A549 (cell line): Measurements from ENCODE around the gene FOXP1. TPM values are rescaled to one million over a fixed set of nuclear protein-coding genes. Genes with fewer than 3 reads are reported as not detected.

Experiments used
- ATAC-seq, 2 experiments: fragments of 200-7000 bp in 1 of 2; fragments of >200 bp in 1 of 2; cut with Nextera tagmentation in 1 of 2; cut with Tn5 transposase in 1 of 2; 3 replicates each; pipeline versions ENCODE4 v1.8.0 to v1.9.1; 2018 to 2020; ENCODE audit warnings: mild to moderate bottlenecking in 1 of 2, moderate library complexity in 1 of 2
- CTCF ChIA-PET: fragments of 300-600 bp; sonication (Branson Sonifier 250); formaldehyde crosslinking; extraction: SDS; loops from one replicate; lab custom pipeline; 2021; ENCODE audit warnings: antibody characterized with exemption, inconsistent platforms; lab: Yijun Ruan, JAX
- POLR2A ChIA-PET: fragments of 350-600 bp; formaldehyde crosslinking; extraction: SDS; loops from one replicate; lab custom pipeline; 2021; ENCODE audit warnings: antibody characterized with exemption, inconsistent platforms; lab: Yijun Ruan, JAX
- DNase-seq, 2 experiments: peaks; one replicate each; pipeline versions ENCODE4 v3.0.0 to v3.0.0-alpha.2; 2011 to 2016; ENCODE audit warnings: low read depth in 1 of 2, low spot score in 1 of 2
- FAIRE-seq: peaks from 2 replicates; lab custom pipeline; 2011; peaks lifted over from hg19 to GRCh38; lab: Jason Lieb, UNC
- H3K27ac ChIP-seq, 2 experiments: fragments of >200 bp; sonication (Bioruptor Twin); formaldehyde crosslinking; 3 replicates each; pipeline ENCODE4 v1.5.1; 2016 to 2017
- H3K4me1 ChIP-seq: fragments of >200 bp; sonication (Bioruptor Twin); formaldehyde crosslinking; 3 replicates; pipeline ENCODE4 v1.6.1; 2016
- H3K4me2 ChIP-seq: fragments of >200 bp; sonication (Bioruptor Twin); formaldehyde crosslinking; 3 replicates; pipeline ENCODE4 v1.6.1; 2016
- H3K4me3 ChIP-seq: fragments of >200 bp; sonication (Bioruptor Twin); formaldehyde crosslinking; 3 replicates; pipeline ENCODE4 v1.5.1; 2016
- H3K9me3 ChIP-seq: fragments of >200 bp; sonication (Bioruptor Twin); formaldehyde crosslinking; 3 replicates; pipeline ENCODE4 v1.6.1; 2016
- CBX2 ChIP-seq: fragments of 200-600 bp; sonication (generic); IDR thresholded peaks from 2 replicates; pipeline ENCODE4 v1.6.1; 2016; ENCODE audit warnings: low read depth, mild to moderate bottlenecking, borderline replicate concordance
- CBX8 ChIP-seq: fragments of 200-600 bp; sonication (generic); IDR thresholded peaks from 2 replicates; pipeline ENCODE4 v1.6.1; 2016
- CEBPB ChIP-seq, 2 experiments: fragments of >200 bp in 1 of 2; sonication (Bioruptor Twin) in 1 of 2; formaldehyde crosslinking in 1 of 2; IDR thresholded peaks; 2 replicates each; pipeline ENCODE4 v1.6.1; 2012 to 2016
- CHD2 ChIP-seq: fragments of 150-350 bp; IDR thresholded peaks from 2 replicates; pipeline ENCODE4 v1.6.1; 2014; ENCODE audit warnings: low read length; ENCODE audit not compliant: partially characterized antibody
- EHMT2 ChIP-seq: fragments of 200-600 bp; sonication (generic); IDR thresholded peaks from 2 replicates; pipeline ENCODE4 v1.6.1; 2016; ENCODE audit warnings: antibody characterized with exemption, low read depth, mild to moderate bottlenecking, moderate library complexity
- ESRRA ChIP-seq: fragments of 150-350 bp; IDR thresholded peaks from 2 replicates; pipeline ENCODE4 v1.6.1; 2014; ENCODE audit warnings: mild to moderate bottlenecking, low read length, borderline replicate concordance
- JUNB ChIP-seq: fragments of >200 bp; sonication (Bioruptor Twin); formaldehyde crosslinking; IDR thresholded peaks from 2 replicates; pipeline ENCODE4 v1.6.1; 2016
- KDM1A ChIP-seq: fragments of 200-600 bp; sonication (generic); IDR thresholded peaks from 2 replicates; pipeline ENCODE4 v1.6.1; 2016; ENCODE audit warnings: low read depth, mild to moderate bottlenecking
- KDM5A ChIP-seq: fragments of 200-600 bp; sonication (generic); IDR thresholded peaks from 2 replicates; pipeline ENCODE4 v1.6.1; 2016; ENCODE audit warnings: antibody characterized with exemption, mild to moderate bottlenecking
- MAFK ChIP-seq: fragments of 450-650 bp; IDR thresholded peaks from 2 replicates; pipeline ENCODE4 v1.6.1; 2014; ENCODE audit not compliant: partially characterized antibody
- MAZ ChIP-seq: fragments of 150-350 bp; IDR thresholded peaks from 2 replicates; pipeline ENCODE4 v1.6.1; 2014; ENCODE audit warnings: antibody characterized with exemption, low read depth, low read length, borderline replicate concordance
- NPAS2 ChIP-seq: fragments of 250-450 bp; sonication (Bioruptor Pico); IDR thresholded peaks from 2 replicates; pipeline ENCODE4 v1.8.0; 2022; ENCODE audit warnings: mild to moderate bottlenecking, moderate library complexity, borderline replicate concordance
- PHF8 ChIP-seq: fragments of 200-600 bp; sonication (generic); IDR thresholded peaks from 2 replicates; pipeline ENCODE4 v1.6.1; 2016; ENCODE audit warnings: low read depth, mild to moderate bottlenecking, antibody characterized with exemption, moderate library complexity, borderline replicate concordance
- POLR2A ChIP-seq: IDR thresholded peaks from 2 replicates; pipeline ENCODE4 v1.6.1; 2012; ENCODE audit warnings: mild to moderate bottlenecking, low read length
- POLR2AphosphoS2 ChIP-seq: conservative IDR thresholded peaks from 2 replicates; pipeline ENCODE4 v1.6.1; 2012; ENCODE audit warnings: low read length, improper control_type of control experiment, inconsistent platforms
- RAD21 ChIP-seq, 2 experiments: fragments of >200 bp in 1 of 2; sonication (Bioruptor Twin) in 1 of 2; formaldehyde crosslinking in 1 of 2; IDR thresholded peaks in 1 of 2; conservative IDR thresholded peaks in 1 of 2; 2 replicates in 1 of 2; 3 replicates in 1 of 2; pipeline ENCODE4 v1.6.1; 2012 to 2018; ENCODE audit warnings: inconsistent platforms in 1 of 2
- RARB ChIP-seq: fragments of 250-450 bp; sonication (Bioruptor Pico); IDR thresholded peaks from 2 replicates; pipeline ENCODE4 v1.8.0; 2021; ENCODE audit warnings: mild to moderate bottlenecking, moderate library complexity
- RNF2 ChIP-seq: fragments of 200-600 bp; sonication (generic); IDR thresholded peaks from 2 replicates; pipeline ENCODE4 v1.6.1; 2016; ENCODE audit warnings: low read depth, mild to moderate bottlenecking, antibody characterized with exemption, moderate library complexity, borderline replicate concordance
- SMC3 ChIP-seq: fragments of >200 bp; sonication (Bioruptor Twin); formaldehyde crosslinking; IDR thresholded peaks from 3 replicates; pipeline ENCODE4 v1.6.1; 2018; ENCODE audit warnings: inconsistent platforms
- SREBF2 ChIP-seq: fragments of 450-650 bp; IDR thresholded peaks from 2 replicates; pipeline ENCODE4 v1.6.1; 2014; ENCODE audit warnings: mild to moderate bottlenecking, moderate library complexity
- TFCP2L1 ChIP-seq: fragments of 250-450 bp; sonication (Bioruptor Pico); IDR thresholded peaks from 2 replicates; pipeline ENCODE4 v1.5.0; 2021; ENCODE audit warnings: mild to moderate bottlenecking
- ZFP36 ChIP-seq: fragments of 450-650 bp; IDR thresholded peaks from 2 replicates; pipeline ENCODE4 v1.6.1; 2014; ENCODE audit warnings: borderline replicate concordance; ENCODE audit not compliant: partially characterized antibody
- WGBS: methylation state at CpG from one replicate; pipeline ENCODE4 v1.1.6; 2017; ENCODE audit errors: missing lambda C conversion rate; 5-methylcytosine and 5-hydroxymethylcytosine counted together
- polyA plus RNA-seq, 4 experiments: library from polyadenylated mRNA; depleted of rRNA in 3 of 4; stranded (reverse); fragments of >200 nt; fragmentation: RNase III in 1 of 4; extraction: RNeasy Plus Mini Kit Qiagen cat#74134 plus additional on column Dnase treatment in 1 of 4; gene quantifications; 2 replicates in 3 of 4; 3 replicates in 1 of 4; pipeline ENCODE4 v1.2.3, GENCODE V29; 2011 to 2017
- TF ChIP-seq, protein P1 (sequence below): fragments of 450-650 bp; IDR thresholded peaks from 2 replicates; pipeline ENCODE4 v1.6.1; 2014; ENCODE audit warnings: antibody characterized with exemption
- TF ChIP-seq, protein P2 (sequence below): fragments of >200 bp; sonication (Bioruptor Twin); formaldehyde crosslinking; IDR thresholded peaks from 3 replicates; pipeline ENCODE4 v1.6.1; 2016
- TF ChIP-seq, protein P3 (sequence below): IDR thresholded peaks from 2 replicates; pipeline ENCODE4 v1.6.1; 2012; ENCODE audit warnings: low read depth, borderline replicate concordance

Gene FOXP1
- polyA plus RNA-seq, 2 of the 4 experiments (the other 2 are of a cell fraction), result 12.8 to 13.9 TPM

DNA sequence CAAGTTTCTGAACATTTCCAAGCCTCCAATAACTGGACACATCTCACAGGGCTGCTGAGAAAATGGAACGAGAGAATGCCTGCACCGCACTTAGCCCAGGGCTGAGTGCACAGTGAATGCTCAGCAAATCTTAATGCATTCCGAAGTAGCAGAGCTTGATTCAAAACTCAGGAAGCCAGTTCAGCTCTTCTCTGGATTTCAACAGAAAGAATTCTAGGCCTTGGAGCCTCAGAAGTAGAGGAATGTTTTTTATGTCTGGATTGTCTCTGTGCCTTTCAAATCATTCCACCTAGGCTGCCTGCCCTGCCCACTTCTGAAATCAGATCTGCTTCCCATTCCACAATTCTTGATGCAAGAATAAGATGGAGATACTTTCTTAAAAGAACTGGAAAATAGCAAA is 9.6 kb upstream of the FOXP1 start:
- 74% methylated on average over 3 of the region's 3 CpGs for WGBS
- H3K9me3 ChIP-seq, result peaks cover 7% of the 10 kb centered on the region; the same call in 1 of the 3 replicates
- FAIRE-seq (no peak), DNase-seq (no peak), ATAC-seq (no peak)
- H3K4me3 ChIP-seq, result no peak overlapping the region
- TF ChIP-seq RNF2 (no peak), EHMT2 (no peak)
- TF ChIP-seq, protein P1, sequence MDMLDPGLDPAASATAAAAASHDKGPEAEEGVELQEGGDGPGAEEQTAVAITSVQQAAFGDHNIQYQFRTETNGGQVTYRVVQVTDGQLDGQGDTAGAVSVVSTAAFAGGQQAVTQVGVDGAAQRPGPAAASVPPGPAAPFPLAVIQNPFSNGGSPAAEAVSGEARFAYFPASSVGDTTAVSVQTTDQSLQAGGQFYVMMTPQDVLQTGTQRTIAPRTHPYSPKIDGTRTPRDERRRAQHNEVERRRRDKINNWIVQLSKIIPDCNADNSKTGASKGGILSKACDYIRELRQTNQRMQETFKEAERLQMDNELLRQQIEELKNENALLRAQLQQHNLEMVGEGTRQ, result no peak
- H3K4me2 ChIP-seq, result no peak overlapping the region
- H3K4me1 ChIP-seq, result no peaks in the 10 kb centered on the region
- H3K27ac ChIP-seq, result no peak overlapping the region
- ChIA-PET CTCF (interaction anchor here (2.2 kb wide), 1 partner anchor 8 kb away, joined by 12 read pairs; the partner anchor contains the start of gene FOXP1), POLR2A (no interaction called here)

DNA sequence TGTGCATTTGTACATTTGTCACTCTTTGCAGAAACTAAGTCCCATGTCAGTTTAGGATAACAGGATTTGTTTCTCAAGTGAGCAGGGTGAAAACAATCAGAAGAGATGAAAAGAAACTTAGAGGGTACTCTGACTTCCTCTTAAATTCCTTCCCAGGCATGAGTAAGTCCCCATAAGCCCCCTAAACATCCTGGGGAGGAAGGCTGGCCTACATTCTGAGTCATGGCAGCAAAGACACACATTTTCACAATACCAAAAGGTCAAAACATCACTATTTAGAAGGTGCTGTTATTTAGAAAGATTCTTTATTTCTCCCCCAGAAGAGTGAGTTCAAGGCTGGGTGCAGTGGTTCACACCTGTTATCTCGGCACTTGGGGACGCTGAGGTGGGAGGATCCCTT is 7.6 kb upstream of the FOXP1 start:
- TF ChIP-seq, protein P2, sequence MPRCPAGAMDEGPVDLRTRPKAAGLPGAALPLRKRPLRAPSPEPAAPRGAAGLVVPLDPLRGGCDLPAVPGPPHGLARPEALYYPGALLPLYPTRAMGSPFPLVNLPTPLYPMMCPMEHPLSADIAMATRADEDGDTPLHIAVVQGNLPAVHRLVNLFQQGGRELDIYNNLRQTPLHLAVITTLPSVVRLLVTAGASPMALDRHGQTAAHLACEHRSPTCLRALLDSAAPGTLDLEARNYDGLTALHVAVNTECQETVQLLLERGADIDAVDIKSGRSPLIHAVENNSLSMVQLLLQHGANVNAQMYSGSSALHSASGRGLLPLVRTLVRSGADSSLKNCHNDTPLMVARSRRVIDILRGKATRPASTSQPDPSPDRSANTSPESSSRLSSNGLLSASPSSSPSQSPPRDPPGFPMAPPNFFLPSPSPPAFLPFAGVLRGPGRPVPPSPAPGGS, result no peak
- TF ChIP-seq KDM1A (no peak), POLR2A (no peak), CBX2 (no peak), PHF8 (no peak), RARB (CRISPR knock-in tag) (no peak), MAFK (no peak)
- TF ChIP-seq, protein P3, sequence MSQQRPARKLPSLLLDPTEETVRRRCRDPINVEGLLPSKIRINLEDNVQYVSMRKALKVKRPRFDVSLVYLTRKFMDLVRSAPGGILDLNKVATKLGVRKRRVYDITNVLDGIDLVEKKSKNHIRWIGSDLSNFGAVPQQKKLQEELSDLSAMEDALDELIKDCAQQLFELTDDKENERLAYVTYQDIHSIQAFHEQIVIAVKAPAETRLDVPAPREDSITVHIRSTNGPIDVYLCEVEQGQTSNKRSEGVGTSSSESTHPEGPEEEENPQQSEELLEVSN, result no peak
- Histone ChIP-seq H3K4me3 (no peak overlapping the region), H3K4me2 (no peak overlapping the region), H3K27ac (no peak overlapping the region), H3K4me1 (peaks cover 4% of the 10 kb centered on the region), H3K9me3 (peaks cover 7% of the 10 kb centered on the region; the same call in 1 of the 3 replicates)
- WGBS, result 52% methylated on average over 2 of the region's 2 CpGs
- ChIA-PET CTCF (no interaction called here), POLR2A (no interaction called here)
- no peak for ATAC-seq
- DNase-seq, result no peak
- no peak for FAIRE-seq

DNA sequence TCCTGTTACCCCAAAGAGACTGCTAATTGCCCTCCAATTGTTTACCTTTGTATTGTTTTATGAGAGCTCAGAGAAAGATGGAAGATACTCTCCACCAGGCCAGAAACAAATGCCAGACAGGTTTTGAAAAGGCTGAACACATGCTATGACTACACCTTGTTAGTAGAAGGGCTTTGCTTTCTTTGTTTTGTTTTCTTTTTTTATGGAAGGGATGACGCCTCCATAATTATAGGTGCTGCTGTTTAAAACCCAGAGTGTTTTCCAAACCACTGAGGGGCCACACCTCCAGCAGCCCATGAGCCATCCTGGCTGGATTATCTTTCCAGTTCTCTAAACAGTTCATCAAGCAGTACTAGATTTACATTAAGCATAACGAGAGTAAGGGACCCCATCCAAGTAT is 5.6 kb upstream of the FOXP1 start:
- DNase-seq (no peak), ATAC-seq (no peak), FAIRE-seq (no peak)
- Histone ChIP-seq H3K27ac (no peak overlapping the region), H3K4me3 (no peak overlapping the region), H3K4me2 (no peak overlapping the region), H3K4me1 (peaks cover 19% of the 10 kb centered on the region), H3K9me3 (peaks cover 7% of the 10 kb centered on the region; the same call in 1 of the 3 replicates)
- TF ChIP-seq SREBF2 (no peak), ZFP36 (no peak), MAFK (no peak), CEBPB (IDR thresholded peaks at IDR 0.05) (no peak), ESRRA (no peak), JUNB (no peak), KDM5A (no peak), CBX2 (no peak), SMC3 (no peak), TFCP2L1 (CRISPR knock-in tag) (no peak), RAD21 (conservative IDR thresholded peaks at IDR 0.05 in 1 of 2, IDR thresholded peaks at IDR 0.05 in 1 of 2) (no peak), MAZ (no peak), CHD2 (no peak), POLR2AphosphoS2 (no peak), CBX8 (no peak), NPAS2 (no peak)
- TF ChIP-seq, protein P3, result no peak
- TF ChIP-seq, protein P2, result no peak
- TF ChIP-seq, protein P1, result no peak
- ChIA-PET POLR2A (no interaction called here), CTCF (interaction anchor here (1.2 to 6.0 kb wide), 3 partner anchors 12 to 330 kb away, joined by 3 to 23 read pairs (median 3); no protein-coding TSS in a partner anchor)
- 62% methylated on average over 2 of the region's 2 CpGs for WGBS
